Measurements from ENCODE around the gene SLC44A1.

GRCh38 chr9:105291938-105292337 lies 47.5 kb downstream of the SLC44A1 start:
- TF ChIP-seq CTCF (IDR thresholded peaks at IDR 0.05) (no peak), POLR2A (IDR thresholded peaks at IDR 0.05) (no peak), EP300 (IDR thresholded peaks at IDR 0.05) (no peak)

Data from tibial nerve (tissue), 4 donors.